Esophagus squamous epithelium (tissue), 5 donors: ENCODE data around the gene USP16. TPM values are rescaled to one million over a fixed set of nuclear protein-coding genes. Genes with fewer than 3 reads are reported as not detected.

ENCODE experiments used
- DNase-seq: peaks from one replicate; lab custom pipeline; 2025; lab: John Stamatoyannopoulos, UW
- H3K27ac ChIP-seq, 4 donors: fragments of 200-600 bp; sonication (generic); one replicate each; pipeline ENCODE4 v1.5.1; 2016 to 2019; ENCODE audit warnings: mild to moderate bottlenecking in 1 of 4
- H3K27me3 ChIP-seq, 4 donors: fragments of 200-600 bp; sonication (generic); 1 replicate in 3 of 4; 2 replicates in 1 of 4; pipeline versions ENCODE4 v1.5.1 to v1.6.0; 2017 to 2021; ENCODE audit warnings: antibody characterized with exemption in 1 of 4
- H3K36me3 ChIP-seq, 3 donors: fragments of 200-600 bp; sonication (generic); one replicate each; pipeline ENCODE4 v1.5.1; 2016 to 2019
- H3K4me1 ChIP-seq, 3 donors: fragments of 200-600 bp; sonication (generic); one replicate each; pipeline ENCODE4 v1.5.1; 2017 to 2019
- H3K4me3 ChIP-seq, 4 donors: fragments of 200-600 bp; sonication (generic); 1 replicate in 3 of 4; 2 replicates in 1 of 4; pipeline ENCODE4 v1.5.1; 2016 to 2019; ENCODE audit warnings: mild to moderate bottlenecking in 2 of 4, moderate library complexity in 1 of 4
- H3K9me3 ChIP-seq, 3 donors: fragments of 200-600 bp; sonication (generic); one replicate each; pipeline ENCODE4 v1.5.1; 2016 to 2019
- POLR2A ChIP-seq, 4 donors: fragments of 450-650 bp; IDR thresholded peaks; one replicate each; pipeline ENCODE4 v1.6.1; 2017; ENCODE audit warnings: antibody characterized with exemption in 4 of 4, mild to moderate bottlenecking in 4 of 4, moderate library complexity in 3 of 4
- WGBS, 2 donors: methylation state at CpG; one replicate each; pipeline ENCODE4 v1.1.5; 2018; 5-methylcytosine and 5-hydroxymethylcytosine counted together
- intact Hi-C: fragments of 100-400 bp; cut with DNase I; formaldehyde crosslinking; loops from one replicate; pipeline ENCODE4 v1.15.0; 2022
- total RNA-seq, 4 donors: library from RNA; depleted of rRNA; stranded (reverse); fragments of >200 nt; gene quantifications; one replicate each; pipeline ENCODE4 v1.1.0, GENCODE V29; 2016
- TF ChIP-seq, protein P1 (sequence below), 6 experiments: fragments of 450-650 bp in 4 of 6; fragments of 200-600 bp in 2 of 6; sonication (generic) in 2 of 6; IDR thresholded peaks; one replicate each; pipeline ENCODE4 v1.5.1; 2016 to 2019; ENCODE audit warnings: antibody characterized with exemption in 6 of 6, mild to moderate bottlenecking in 4 of 6, moderate library complexity in 4 of 6
- donor health status: DM: yes; HTN: yes; CAD: no.

USP16 gene
- total RNA-seq, 4 donors from 2014 or later = 14.9 to 44.3 (median 27.9) TPM

DNA sequence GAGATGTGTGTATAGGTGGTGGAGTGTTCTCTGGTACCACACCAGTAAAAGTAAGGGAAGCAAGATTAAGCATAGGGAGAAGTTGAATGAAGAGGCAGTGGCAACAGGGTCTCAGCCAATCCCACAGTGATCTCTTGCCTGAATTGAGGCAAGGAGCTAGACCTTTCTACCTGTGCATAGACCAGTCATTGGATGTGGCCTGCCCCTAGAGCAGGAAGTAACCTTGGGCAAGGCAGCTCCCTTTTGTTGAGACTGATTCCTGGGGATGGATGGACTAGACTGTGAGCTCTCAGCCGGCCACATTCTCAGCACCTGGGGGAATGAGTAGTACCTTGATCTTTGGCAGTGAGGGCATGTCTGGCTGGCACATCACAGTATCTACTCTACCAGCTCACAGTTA, 6.4 kb downstream of the USP16 start:
- Histone ChIP-seq H3K27me3 (no peaks in the 10 kb centered on the region), H3K4me3 (no peak overlapping the region), H3K4me1 (peaks cover 0 to 20% (median 3%) of the 10 kb centered on the region in 3 donors), H3K27ac (no peak overlapping the region), H3K36me3 (peaks cover 0 to 79% (median 23%) of the 10 kb centered on the region in 3 donors), H3K9me3 (no peaks in the 10 kb centered on the region)
- 92% methylated on average over 1 of the region's 1 CpG; no CpG with 5 or more reads in 1 of the 2 donors for WGBS, 2 donors
- no peak for DNase-seq
- intact Hi-C loops = no loop called here
- TF ChIP-seq, protein P1, sequence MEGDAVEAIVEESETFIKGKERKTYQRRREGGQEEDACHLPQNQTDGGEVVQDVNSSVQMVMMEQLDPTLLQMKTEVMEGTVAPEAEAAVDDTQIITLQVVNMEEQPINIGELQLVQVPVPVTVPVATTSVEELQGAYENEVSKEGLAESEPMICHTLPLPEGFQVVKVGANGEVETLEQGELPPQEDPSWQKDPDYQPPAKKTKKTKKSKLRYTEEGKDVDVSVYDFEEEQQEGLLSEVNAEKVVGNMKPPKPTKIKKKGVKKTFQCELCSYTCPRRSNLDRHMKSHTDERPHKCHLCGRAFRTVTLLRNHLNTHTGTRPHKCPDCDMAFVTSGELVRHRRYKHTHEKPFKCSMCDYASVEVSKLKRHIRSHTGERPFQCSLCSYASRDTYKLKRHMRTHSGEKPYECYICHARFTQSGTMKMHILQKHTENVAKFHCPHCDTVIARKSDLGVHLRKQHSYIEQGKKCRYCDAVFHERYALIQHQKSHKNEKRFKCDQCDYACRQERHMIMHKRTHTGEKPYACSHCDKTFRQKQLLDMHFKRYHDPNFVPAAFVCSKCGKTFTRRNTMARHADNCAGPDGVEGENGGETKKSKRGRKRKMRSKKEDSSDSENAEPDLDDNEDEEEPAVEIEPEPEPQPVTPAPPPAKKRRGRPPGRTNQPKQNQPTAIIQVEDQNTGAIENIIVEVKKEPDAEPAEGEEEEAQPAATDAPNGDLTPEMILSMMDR (IDR thresholded peaks at IDR 0.05) = no peak
- no peak for TF ChIP-seq POLR2A (IDR thresholded peaks at IDR 0.05)

- Histone ChIP-seq H3K9me3 (no peaks in the 10 kb centered on the region), H3K27ac (no peak overlapping the region), H3K4me3 (no peak overlapping the region), H3K27me3 (no peaks in the 10 kb centered on the region), H3K4me1 (peaks cover 0 to 5% (median 0%) of the 10 kb centered on the region in 3 donors), H3K36me3 (peaks cover 0 to 100% (median 35%) of the 10 kb centered on the region in 3 donors)
- TF ChIP-seq, protein P1 (IDR thresholded peaks at IDR 0.05) = no peak
- TF ChIP-seq POLR2A (IDR thresholded peaks at IDR 0.05) = no peak
- no peak for DNase-seq
- WGBS, 2 donors = 59 to 63% methylated on average over 4 of the region's 4 CpGs
- intact Hi-C loops = no loop called here
Measured at GRCh38 chr21:29033301-29033700, 8.8 kb downstream of the USP16 start.

- 79 to 81% methylated on average over 3 of the region's 3 CpGs for WGBS, 2 donors
Measured at GRCh38 chr21:29033871-29034270, 9.4 kb downstream of the USP16 start.

DNA sequence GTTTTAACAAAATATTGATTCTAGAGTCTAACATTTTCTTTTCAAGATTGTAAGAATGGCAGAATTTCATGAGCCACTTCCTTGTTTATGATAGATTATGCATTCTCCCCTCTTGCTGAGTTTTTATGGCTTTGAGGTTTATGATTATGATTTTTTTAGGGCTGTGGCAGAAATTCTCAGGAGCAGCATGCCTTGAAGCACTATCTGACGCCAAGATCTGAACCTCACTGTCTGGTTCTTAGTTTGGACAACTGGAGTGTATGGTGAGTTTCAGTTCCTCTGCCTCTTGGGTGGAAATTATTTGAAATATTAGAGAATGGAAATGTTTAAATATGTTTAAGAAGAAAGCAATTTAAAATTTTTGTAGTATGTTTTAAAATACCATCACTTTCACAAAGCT, 10.2 kb downstream of the USP16 start:
- Histone ChIP-seq H3K9me3 (no peaks in the 10 kb centered on the region), H3K36me3 (peaks cover 0 to 100% (median 41%) of the 10 kb centered on the region in 3 donors), H3K27ac (no peak overlapping the region), H3K27me3 (no peaks in the 10 kb centered on the region), H3K4me3 (no peak overlapping the region), H3K4me1 (peaks cover 0 to 5% (median 0%) of the 10 kb centered on the region in 3 donors)
- DNase-seq = no peak
- intact Hi-C loops = no loop called here
- TF ChIP-seq POLR2A (IDR thresholded peaks at IDR 0.05) = no peak
- TF ChIP-seq, protein P1 (IDR thresholded peaks at IDR 0.05) = no peak
- WGBS, 2 donors = 33 to 73% methylated on average over 1 of the region's 1 CpG

More at GRCh38 chr21:29033871-29034270, 9.4 kb downstream of the USP16 start:
- DNase-seq = no peak
- TF ChIP-seq POLR2A (IDR thresholded peaks at IDR 0.05) = no peak
- TF ChIP-seq, protein P1 (IDR thresholded peaks at IDR 0.05) = no peak
- H3K27me3 ChIP-seq = no peaks in the 10 kb centered on the region
- H3K4me1 ChIP-seq = peaks cover 0 to 5% (median 0%) of the 10 kb centered on the region in 3 donors
- H3K9me3 ChIP-seq = no peaks in the 10 kb centered on the region
- intact Hi-C loops = no loop called here
- H3K27ac ChIP-seq = no peak overlapping the region
- peaks cover 0 to 100% (median 35%) of the 10 kb centered on the region in 3 donors for H3K36me3 ChIP-seq
- no peak overlapping the region for H3K4me3 ChIP-seq

- no peak overlapping the region for H3K4me3 ChIP-seq
- H3K9me3 ChIP-seq = no peaks in the 10 kb centered on the region
- H3K36me3 ChIP-seq = peaks cover 14 to 100% (median 15%) of the 10 kb centered on the region in 3 donors
- peaks cover 0 to 7% (median 0%) of the 10 kb centered on the region in 3 donors for H3K4me1 ChIP-seq
- H3K27ac ChIP-seq = no peak overlapping the region
- WGBS, 2 donors = 95 to 96% methylated on average over 4 to 5 of the region's 5 CpGs
- no peak for TF ChIP-seq POLR2A (IDR thresholded peaks at IDR 0.05)
- TF ChIP-seq, protein P1 (IDR thresholded peaks at IDR 0.05) = no peak
- no peaks in the 10 kb centered on the region for H3K27me3 ChIP-seq
- intact Hi-C loops = no loop called here
- no peak for DNase-seq
Measured at GRCh38 chr21:29052224-29052623, 27.8 kb downstream of the USP16 start.
